ENCODE measurements around the gene CALCOCO1.

The CALCOCO1 gene

DNA sequence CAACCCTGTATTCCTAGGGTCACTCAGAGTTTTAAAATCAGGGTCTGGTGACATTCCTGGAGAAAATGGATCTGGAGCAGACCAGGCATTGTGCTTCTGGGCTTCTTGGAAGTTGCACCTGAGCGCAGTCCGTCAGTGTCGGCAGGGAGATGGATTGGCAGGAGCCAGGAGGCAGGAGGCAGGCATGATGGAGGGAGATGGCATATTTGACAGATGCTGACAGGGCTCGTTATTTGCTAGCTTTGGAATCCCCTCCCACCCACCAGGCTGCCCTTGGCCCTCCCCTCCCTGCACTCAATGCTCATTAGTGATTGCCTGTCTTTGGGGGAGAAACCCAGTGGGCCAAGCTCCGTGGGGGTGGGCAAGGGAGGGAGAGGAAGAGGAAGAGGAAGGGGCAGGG is 19.8 kb upstream of the CALCOCO1 start:
- H3K4me3 ChIP-seq (ENCODE audit: low read length) = no peak overlapping the region
- DNase-seq (ENCODE audit: low read depth) = no peak
- peak; percentile 3 for TF ChIP-seq CTCF (conservative IDR thresholded peaks at IDR 0.05; ENCODE audit: low read depth, low read length)

DNA sequence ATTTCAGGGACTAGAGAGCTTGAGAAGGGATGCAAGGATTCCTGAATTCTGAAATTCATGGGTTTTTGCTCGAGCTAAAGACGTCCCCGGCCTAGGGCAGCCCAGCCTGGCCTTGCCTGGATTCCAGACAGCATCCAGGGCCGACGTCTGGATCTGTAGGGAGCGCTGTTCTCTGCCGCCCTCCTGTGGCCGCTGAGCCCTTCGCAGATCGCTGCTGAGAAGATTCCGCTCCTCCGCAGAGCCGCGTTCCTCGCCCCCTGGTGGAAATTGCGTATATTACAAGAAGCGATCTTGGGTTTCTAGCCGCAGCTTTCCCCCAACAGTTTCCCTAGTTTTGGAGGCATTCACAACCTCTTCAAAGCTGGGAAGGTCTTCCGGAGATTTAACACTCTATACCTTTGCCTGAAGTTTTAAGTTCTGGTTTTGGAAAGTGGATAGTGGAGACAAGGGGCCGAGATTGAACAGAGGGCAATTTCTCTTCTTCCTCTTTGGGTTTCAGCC is 19.4 kb upstream of the CALCOCO1 start:
- TF ChIP-seq CTCF (conservative IDR thresholded peaks at IDR 0.05; ENCODE audit: low read depth, low read length) = peak; percentile 100
- H3K4me3 ChIP-seq (ENCODE audit: low read length) = no peak overlapping the region
- peak; percentile 53 for DNase-seq (ENCODE audit: low read depth)

DNA sequence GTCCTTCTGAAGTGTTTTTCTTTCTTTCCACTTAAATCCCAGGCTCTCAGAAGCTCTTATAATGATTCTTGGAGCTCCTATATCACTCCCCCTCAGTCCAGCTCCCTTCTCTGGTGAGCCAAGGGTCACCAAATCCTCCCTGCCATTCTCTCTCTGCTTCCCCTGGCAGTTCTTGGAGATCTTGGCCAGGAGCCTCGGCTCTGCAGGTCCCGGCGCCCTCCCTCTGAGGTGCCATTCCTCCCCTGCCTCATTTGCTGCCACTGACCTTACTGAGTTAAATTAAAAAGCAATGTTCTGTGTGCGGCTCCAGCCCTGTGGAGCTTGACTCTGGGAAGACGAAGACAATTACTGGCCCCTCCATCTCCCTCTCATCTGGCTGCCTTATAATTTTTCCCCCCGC is 17.5 kb upstream of the CALCOCO1 start:
- DNase-seq (ENCODE audit: low read depth) = no peak
- no peak for TF ChIP-seq CTCF (conservative IDR thresholded peaks at IDR 0.05; ENCODE audit: low read depth, low read length)
- H3K4me3 ChIP-seq (ENCODE audit: low read length) = no peak overlapping the region

GRCh38 chr12:53744130-53744441 is 16.8 kb upstream of the CALCOCO1 start:
- no peak overlapping the region for H3K4me3 ChIP-seq (ENCODE audit: low read length)
- no peak for TF ChIP-seq CTCF (conservative IDR thresholded peaks at IDR 0.05; ENCODE audit: low read depth, low read length)
- no peak for DNase-seq (ENCODE audit: low read depth)

- no peak overlapping the region for H3K4me3 ChIP-seq (ENCODE audit: low read length)
- TF ChIP-seq CTCF (conservative IDR thresholded peaks at IDR 0.05; ENCODE audit: low read depth, low read length) = peak; percentile 95
- no peak for DNase-seq (ENCODE audit: low read depth)
These were observed 16.2 kb upstream of the CALCOCO1 start for GRCh38 chr12:53743266-53744129.

DNA sequence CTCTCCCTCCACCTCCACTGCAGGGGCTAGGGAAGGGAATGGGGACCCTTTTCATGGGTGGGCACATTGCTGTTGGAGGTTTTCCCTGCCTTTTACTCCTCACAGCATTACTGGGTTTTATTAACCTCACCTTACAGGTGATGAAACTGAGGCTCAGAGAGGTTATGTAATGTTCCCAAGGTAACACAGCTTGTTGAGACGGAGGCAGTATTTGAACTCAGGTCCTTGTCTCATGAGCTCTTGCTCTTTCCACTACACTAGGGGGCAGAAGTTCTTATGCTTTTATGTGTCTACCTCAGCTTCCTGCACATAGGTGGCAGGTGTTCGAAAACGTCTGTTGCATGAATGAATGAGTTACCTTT is 12.9 kb upstream of the CALCOCO1 start:
- no peak for TF ChIP-seq CTCF (conservative IDR thresholded peaks at IDR 0.05; ENCODE audit: low read depth, low read length)
- DNase-seq (ENCODE audit: low read depth) = no peak
- H3K4me3 ChIP-seq (ENCODE audit: low read length) = no peak overlapping the region
